Measurements from ENCODE around the gene TUSC2.

- TF ChIP-seq CTCF (IDR thresholded peaks at IDR 0.05; ENCODE audit: low read length) (no peak), EZH2 (IDR thresholded peaks at IDR 0.05; ENCODE audit: borderline replicate concordance, low read length) (no peak)
These were observed 31.1 kb upstream of the TUSC2 start, which contains the start of gene TMEM115 for GRCh38 chr3:50358911-50359759.
